Heart right ventricle (tissue), 16 donors: ENCODE results near the gene KIAA0825. TPM values are rescaled to one million over a fixed set of nuclear protein-coding genes. Genes with fewer than 3 reads are reported as not detected.
"Not testable (repeated sequence)": the region's sequence is repeated elsewhere in the genome, so short reads cannot be mapped to it uniquely, and the experiment has no call there.

Experiments used
- ATAC-seq, 8 donors: fragments of 200-7000 bp; cut with Tn5 transposase; one replicate each; pipeline ENCODE4 v1.9.1; 2020; ENCODE audit warnings: mild to moderate bottlenecking in 8 of 8, moderate library complexity in 8 of 8, moderate number of reproducible peaks in 1 of 8
- DNase-seq, 2 donors: peaks; one replicate each; pipeline ENCODE4 v3.0.0-alpha.2; 2020
- H3K27ac ChIP-seq, 10 donors: fragments of 200-600 bp; sonication (generic) in 2 of 10; one replicate each; pipeline versions ENCODE4 v1.5.0 to v1.8.0; 2020 to 2022; ENCODE audit warnings: mild to moderate bottlenecking in 3 of 10
- H3K27me3 ChIP-seq, 7 donors: fragments of 200-600 bp; one replicate each; pipeline ENCODE4 v1.8.0; 2021 to 2022; ENCODE audit warnings: mild to moderate bottlenecking in 2 of 7
- H3K36me3 ChIP-seq, 9 donors: fragments of 200-600 bp; sonication (generic) in 1 of 9; one replicate each; pipeline versions ENCODE4 v1.5.0 to v1.8.0; 2020 to 2022; ENCODE audit warnings: mild to moderate bottlenecking in 2 of 9
- H3K4me1 ChIP-seq, 9 donors: fragments of 200-600 bp; sonication (generic) in 1 of 9; one replicate each; pipeline versions ENCODE4 v1.5.0 to v1.8.0; 2020 to 2022; ENCODE audit warnings: mild to moderate bottlenecking in 4 of 9
- H3K4me3 ChIP-seq, 10 donors: fragments of 200-600 bp; sonication (generic) in 2 of 10; one replicate each; pipeline versions ENCODE4 v1.5.0 to v1.8.0; 2020 to 2022; ENCODE audit warnings: mild to moderate bottlenecking in 7 of 10, moderate library complexity in 2 of 10
- H3K9me3 ChIP-seq, 11 donors: fragments of 200-600 bp in 10 of 11; sonication (generic) in 2 of 11; one replicate each; pipeline versions ENCODE4 v1.5.0 to v1.8.0; 2013 to 2022; ENCODE audit warnings: mild to moderate bottlenecking in 2 of 11, control low read depth in 1 of 11, moderate library complexity in 1 of 11
- CTCF ChIP-seq, 9 donors: fragments of 200-600 bp; sonication (generic) in 2 of 9; IDR thresholded peaks; one replicate each; pipeline versions ENCODE4 v1.5.0 to v1.8.0; 2021 to 2022; ENCODE audit warnings: antibody characterized with exemption in 9 of 9, mild to moderate bottlenecking in 5 of 9, moderate library complexity in 1 of 9
- WGBS, 2 donors: extraction: QIAGEN DNeasy Blood & Tissue Kit; methylation state at CpG; one replicate each; pipeline ENCODE4 v1.1.7; 2013; ENCODE audit warnings: inconsistent platforms in 1 of 2; 5-methylcytosine and 5-hydroxymethylcytosine counted together
- intact Hi-C, 10 donors: fragments of 100-400 bp; cut with DNase I; formaldehyde crosslinking; loops; one replicate each; pipeline versions ENCODE4 v1.11.1 to v1.14.2; 2022
- polyA plus RNA-seq, 2 donors: library from polyadenylated mRNA; stranded (reverse); fragments of 200-250 nt; gene quantifications; one replicate each; pipeline ENCODE4 v1.2.3, GENCODE V29; 2013
- total RNA-seq, 10 donors: library from RNA; stranded (reverse); fragmentation: NEBNext Ultra II Directional in 3 of 10; extraction: Animal tissue kit (Norgen Biotek cat#: 25700) in 3 of 10; gene quantifications; one replicate each; pipeline versions ENCODE4 v1.2.1 to v1.2.4, GENCODE V29; 2021 to 2023
- donor health status: Arrhythmogenic right ventricular cardiomyopathy.
- donor health status: ischemic (EF 13 %, LVEDD 7.1; RV severe dilation, severe dysfunction).
- donor health status: healthy with polysubstance abuse.
- donor health status: DM: no; HTN: yes; CAD: no.
- donor health status: DM: no; HTN: no; CAD: no.
- donor health status: ischemic (EF 25% LVEDD 6.9; RV normal size, moderate dysfunction).
- donor health status: ischemic (EF 25% LVEDD 5.7; RV mildly dilated, moderate dysfunction).
- donor health status: healthy.
- donor health status: DM: yes; HTN: yes; CAD: no.
- donor health status: Ischemic cardiomyopathy.
- donor health status: ischemic (EF 35%, LVEDD 5.7; RV mildly dilated, moderate dysfunction).
- donor health status: nonischemic (EF 11% LVEDD 7.7; RV severe dilation, severe dysfunction).
- donor health status: DM: yes; HTN: yes; CAD: no.
- donor health status: PGD.
- donor health status: ischemic (EF 29% LVEDD 5.4; RV normal size, mild dysfunction).
- donor health status: nonischemic (EF 23%, LVEDD 6.1; RV moderate dilation, normal function).

The KIAA0825 gene
- total and polyA plus RNA-seq, 12 donors, result 0.36 to 3.5 (median 2.4) TPM

- Histone ChIP-seq H3K27me3 (no peaks in the 10 kb centered on the region), H3K4me1 (no peaks in the 10 kb centered on the region), H3K36me3 (no peaks in the 10 kb centered on the region), H3K27ac (no peak overlapping the region), H3K4me3 (no peak overlapping the region), H3K9me3 (no peaks in the 10 kb centered on the region)
- no peak for ATAC-seq
- DNase-seq, result no peak
- intact Hi-C loops, result no loop called here
- 73 to 86% methylated on average over 2 of the region's 2 CpGs for WGBS, 2 donors
- TF ChIP-seq CTCF (IDR thresholded peaks at IDR 0.05), result no peak
Observed at GRCh38 chr5:94125107-94125506, 493.3 kb downstream of the KIAA0825 start.

GRCh38 chr5:94116317-94116716 is 502.1 kb downstream of the KIAA0825 start:
- H3K4me3 ChIP-seq, H3K27ac ChIP-seq, intact Hi-C loops, H3K4me1 ChIP-seq, DNase-seq, ATAC-seq, H3K27me3 ChIP-seq, H3K36me3 ChIP-seq: not testable (repeated sequence)
- WGBS, 2 donors, result 89 to 91% methylated on average over 2 of the region's 2 CpGs
- H3K9me3 ChIP-seq, result peaks cover 0 to 13% (median 0%) of the 10 kb centered on the region in 11 donors

- no peaks in the 10 kb centered on the region for H3K27me3 ChIP-seq
- H3K4me3 ChIP-seq, result no peak overlapping the region
- no peaks in the 10 kb centered on the region for H3K36me3 ChIP-seq
- no peak overlapping the region for H3K27ac ChIP-seq
- ATAC-seq (no peak), DNase-seq (no peak)
- H3K4me1 ChIP-seq, result peaks cover 0 to 17% (median 8%) of the 10 kb centered on the region in 9 donors
- peaks cover 0 to 13% (median 0%) of the 10 kb centered on the region in 11 donors for H3K9me3 ChIP-seq
- 94 to 96% methylated on average over 2 of the region's 2 CpGs for WGBS, 2 donors
- TF ChIP-seq CTCF (IDR thresholded peaks at IDR 0.05), result no peak
- intact Hi-C loops, result loop anchor here in 1 of 10 donors (5.0 kb wide), 1 partner anchor 181 kb away; no protein-coding TSS in a partner anchor
Observed at GRCh38 chr5:94113087-94113486, 505.3 kb downstream of the KIAA0825 start.

GRCh38 chr5:94111209-94112004 is 507.0 kb downstream of the KIAA0825 start:
- intact Hi-C loops, result loop anchor here in 1 of 10 donors (5.0 kb wide), 1 partner anchor 179 kb away; no protein-coding TSS in a partner anchor
- 1 to 2% methylated on average over 51 of the region's 51 CpGs for WGBS, 2 donors
- peak; percentile 98 to 100 (median 99) for ATAC-seq
- Histone ChIP-seq H3K4me1 (peaks cover 0 to 17% (median 8%) of the 10 kb centered on the region in 9 donors), H3K9me3 (peaks cover 0 to 10% (median under 1%) of the 10 kb centered on the region in 11 donors), H3K27me3 (no peaks in the 10 kb centered on the region), H3K27ac (peak overlapping the region; percentile 61 to 94 (median 90)), H3K36me3 (no peaks in the 10 kb centered on the region), H3K4me3 (peak overlapping the region; percentile 67 to 91 (median 80))
- DNase-seq, result peak; percentile 93 to 95
- TF ChIP-seq CTCF (IDR thresholded peaks at IDR 0.05), result peak in 6 of 9 donors; percentile 6 to 48 (median 40)
